Measurements from ENCODE around the gene KATNAL2. TPM values are rescaled to one million over a fixed set of nuclear protein-coding genes. Genes with fewer than 3 reads are reported as not detected.
"Not testable (repeated sequence)": the region's sequence is repeated elsewhere in the genome, so short reads cannot be mapped to it uniquely, and the experiment has no call there.

Gene KATNAL2
- total RNA-seq, 4 donors from 2014 or later = 2.9 to 7.8 (median 5.9) TPM

DNA sequence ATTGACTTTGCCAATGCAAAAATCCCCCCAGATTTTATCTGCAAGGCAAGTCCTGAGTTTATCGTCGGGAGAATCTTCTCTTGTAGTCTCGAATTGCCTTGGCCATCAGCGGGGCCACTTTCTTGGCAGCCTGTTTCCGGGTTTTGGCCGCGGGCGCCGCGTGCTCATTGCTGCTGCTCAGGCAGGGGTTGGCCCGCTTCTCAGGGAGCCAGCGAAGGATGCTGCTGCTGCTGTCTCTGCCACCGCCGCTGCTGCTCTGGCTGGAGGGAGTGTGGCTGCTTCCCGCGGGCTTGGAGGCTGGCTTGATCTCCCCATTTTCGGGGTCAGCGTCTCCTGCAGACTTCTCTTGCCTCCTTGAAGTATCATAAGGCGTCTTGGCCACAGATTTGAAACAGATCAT is 115.5 kb downstream of the KATNAL2 start:
- ATAC-seq (ENCODE audit: low FRiP score) (no peak), DNase-seq (ENCODE audit: low spot score) (no peak)
- TF ChIP-seq, protein P1, sequence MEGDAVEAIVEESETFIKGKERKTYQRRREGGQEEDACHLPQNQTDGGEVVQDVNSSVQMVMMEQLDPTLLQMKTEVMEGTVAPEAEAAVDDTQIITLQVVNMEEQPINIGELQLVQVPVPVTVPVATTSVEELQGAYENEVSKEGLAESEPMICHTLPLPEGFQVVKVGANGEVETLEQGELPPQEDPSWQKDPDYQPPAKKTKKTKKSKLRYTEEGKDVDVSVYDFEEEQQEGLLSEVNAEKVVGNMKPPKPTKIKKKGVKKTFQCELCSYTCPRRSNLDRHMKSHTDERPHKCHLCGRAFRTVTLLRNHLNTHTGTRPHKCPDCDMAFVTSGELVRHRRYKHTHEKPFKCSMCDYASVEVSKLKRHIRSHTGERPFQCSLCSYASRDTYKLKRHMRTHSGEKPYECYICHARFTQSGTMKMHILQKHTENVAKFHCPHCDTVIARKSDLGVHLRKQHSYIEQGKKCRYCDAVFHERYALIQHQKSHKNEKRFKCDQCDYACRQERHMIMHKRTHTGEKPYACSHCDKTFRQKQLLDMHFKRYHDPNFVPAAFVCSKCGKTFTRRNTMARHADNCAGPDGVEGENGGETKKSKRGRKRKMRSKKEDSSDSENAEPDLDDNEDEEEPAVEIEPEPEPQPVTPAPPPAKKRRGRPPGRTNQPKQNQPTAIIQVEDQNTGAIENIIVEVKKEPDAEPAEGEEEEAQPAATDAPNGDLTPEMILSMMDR (IDR thresholded peaks at IDR 0.05) = no peak

DNA sequence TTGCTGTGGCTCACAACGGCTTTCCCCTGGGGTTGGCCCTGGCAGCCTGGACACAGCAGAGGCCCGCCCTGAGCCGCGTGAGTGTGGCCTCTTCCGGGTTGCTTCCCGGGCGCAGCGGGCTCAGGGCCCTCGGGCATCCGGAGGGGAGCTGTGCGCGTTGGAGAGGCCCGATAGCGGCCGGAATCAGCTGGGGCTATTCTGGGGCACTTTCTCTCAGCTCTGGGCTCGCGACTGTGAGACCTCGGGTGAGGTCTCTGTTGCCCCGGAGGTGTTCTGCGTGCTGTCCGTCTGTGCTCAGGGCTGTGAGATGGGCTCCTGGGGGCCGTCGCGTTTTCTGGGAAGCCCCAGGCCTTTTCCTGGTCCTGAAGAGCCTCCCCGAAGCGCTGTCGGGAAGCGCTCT is 117.2 kb downstream of the KATNAL2 start:
- DNase-seq (ENCODE audit: low spot score); ATAC-seq (ENCODE audit: low FRiP score): not testable (repeated sequence)

DNA sequence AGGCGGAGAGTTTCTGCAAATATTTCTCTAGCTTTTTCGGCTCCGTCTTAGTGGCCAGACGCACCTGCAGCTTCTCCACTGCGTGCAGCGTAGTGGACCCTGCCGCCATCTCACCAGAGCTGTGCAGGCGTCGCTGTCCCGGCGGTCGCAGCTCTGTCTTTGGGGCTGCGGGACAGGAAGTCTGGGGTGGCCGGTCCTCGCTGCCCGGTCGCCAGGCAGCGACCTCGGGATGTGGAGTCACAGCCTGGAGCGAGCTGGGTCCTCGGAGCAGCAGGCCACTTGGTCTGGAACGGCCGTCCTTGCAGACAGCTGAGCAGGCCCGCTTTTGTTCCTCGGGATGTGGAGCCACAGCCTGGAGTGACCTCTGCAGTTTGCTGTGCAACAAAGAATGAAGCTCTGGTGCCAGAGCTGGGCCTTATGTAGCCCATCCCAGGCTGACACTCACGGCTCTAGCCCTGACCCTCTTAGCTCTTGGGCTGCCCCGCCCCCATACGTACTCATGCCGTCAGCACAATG is 117.8 kb downstream of the KATNAL2 start, which contains the start of gene ELOA2:
Gene ELOA2, minus strand, starts transcription at position 466 of the 516 bp plus-strand sequence. Its CDS starts 357 bp downstream, at position 109.
- TF ChIP-seq, protein P1 (IDR thresholded peaks at IDR 0.05) = no peak
- no peak for DNase-seq (ENCODE audit: low spot score)
- ATAC-seq (ENCODE audit: low FRiP score) = no peak

DNA sequence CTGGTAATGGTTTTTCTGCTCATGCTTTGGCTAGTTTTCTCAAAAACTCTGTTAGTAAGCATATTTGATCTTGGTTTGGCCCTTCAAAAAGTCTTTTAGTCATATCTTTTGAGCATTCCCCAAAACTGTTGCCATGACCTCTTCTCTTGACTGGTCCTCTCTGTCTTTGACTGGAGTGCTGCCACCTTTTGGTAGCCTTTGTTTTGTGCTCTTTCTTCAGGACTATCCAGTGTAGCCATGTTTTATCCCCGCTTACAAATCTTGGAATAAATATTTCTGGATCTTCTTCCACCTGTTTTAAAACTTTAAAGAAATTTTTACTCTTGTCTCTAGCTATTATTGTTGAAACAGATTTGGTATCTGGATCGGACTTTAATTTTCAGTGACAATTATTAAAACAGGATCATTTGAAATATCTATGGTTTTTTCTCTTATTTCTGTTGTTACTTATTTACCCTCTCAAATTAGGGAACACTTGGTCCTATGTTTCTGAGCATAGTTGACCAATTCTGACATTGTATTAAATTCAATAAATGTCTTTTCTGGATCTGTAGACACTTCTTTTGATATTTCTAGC is 119.0 kb downstream of the KATNAL2 start:
- DNase-seq (ENCODE audit: low spot score) = no peak
- no peak for ATAC-seq (ENCODE audit: low FRiP score)
- TF ChIP-seq, protein P1 (IDR thresholded peaks at IDR 0.05) = no peak

DNA sequence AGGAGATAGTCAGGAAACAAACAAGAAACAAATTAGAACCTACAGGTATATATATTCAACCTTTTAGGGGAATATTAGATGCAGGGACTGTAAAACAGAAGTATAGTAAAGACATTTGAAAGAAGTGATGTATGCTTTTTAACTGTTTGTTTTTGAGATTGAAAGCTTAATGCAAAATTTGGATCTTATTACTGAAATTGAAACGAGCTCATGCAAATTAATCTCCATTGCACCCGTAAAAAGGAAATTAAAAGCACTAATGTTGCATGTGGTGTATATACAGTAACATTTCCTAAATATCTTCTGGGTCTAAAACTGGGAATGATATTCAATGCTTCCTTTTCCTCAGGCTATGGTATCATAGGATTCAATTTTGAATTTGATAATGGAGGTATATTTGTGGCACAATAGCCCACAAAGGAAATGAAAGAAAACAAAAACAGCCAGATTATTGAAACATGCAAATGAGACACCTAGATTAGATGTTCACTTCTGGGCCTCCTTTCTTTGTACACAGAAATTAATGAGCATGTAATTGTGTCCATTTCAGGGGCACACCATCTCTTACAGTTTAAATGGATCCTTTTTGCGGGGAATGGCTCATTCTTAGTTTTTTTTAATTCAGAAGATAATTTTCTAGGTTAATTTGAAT is 119.7 kb downstream of the KATNAL2 start:
- no peak for ATAC-seq (ENCODE audit: low FRiP score)
- DNase-seq (ENCODE audit: low spot score) = no peak
- TF ChIP-seq, protein P1 (IDR thresholded peaks at IDR 0.05) = no peak

DNA sequence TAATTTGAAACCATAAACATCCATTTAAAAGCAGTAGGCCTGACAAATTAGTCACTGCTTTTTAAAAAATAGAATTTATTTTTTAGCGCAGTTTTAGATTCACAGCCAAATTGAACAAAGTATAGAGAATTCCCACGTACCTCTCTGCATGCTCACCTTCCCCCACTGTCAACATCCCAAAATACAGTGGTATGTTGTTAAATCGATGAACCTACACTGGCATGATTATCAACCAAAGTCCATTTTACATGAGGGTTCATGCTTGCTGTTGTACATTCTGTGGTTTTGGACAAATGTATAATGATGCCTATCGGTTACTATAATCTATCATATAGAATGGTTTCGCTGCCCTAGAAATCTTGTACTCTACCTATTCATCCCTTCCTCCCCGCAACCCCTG is 123.6 kb downstream of the KATNAL2 start:
- no peak for DNase-seq (ENCODE audit: low spot score)
- ATAC-seq (ENCODE audit: low FRiP score) = no peak
- TF ChIP-seq, protein P1 (IDR thresholded peaks at IDR 0.05) = no peak

DNA sequence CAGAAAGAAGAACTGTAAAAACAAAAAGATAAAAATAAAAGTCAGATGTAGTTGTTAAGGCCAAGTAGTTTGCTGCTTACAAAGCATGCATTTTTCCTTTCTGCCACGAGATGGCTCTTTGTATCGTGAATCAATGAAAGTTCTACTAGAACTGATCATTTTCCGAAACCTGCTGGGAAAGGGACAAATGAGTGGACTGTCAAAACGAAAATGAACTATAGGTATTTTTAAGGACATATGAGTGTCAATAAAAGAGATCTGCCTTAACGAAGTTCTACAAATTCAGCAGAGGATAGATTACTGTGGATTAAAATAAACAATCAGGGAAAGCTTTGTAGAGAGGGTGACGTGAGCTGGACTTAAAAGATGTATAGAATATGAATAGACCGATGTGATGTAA is 133.1 kb downstream of the KATNAL2 start:
- DNase-seq (ENCODE audit: low spot score) = no peak
- no peak for ATAC-seq (ENCODE audit: low FRiP score)
- TF ChIP-seq, protein P1 (IDR thresholded peaks at IDR 0.05) = no peak
